ENCODE results near the gene ADGRA3.

Gene ADGRA3

GRCh38 chr4:22524895-22525294, 9.0 kb upstream of the ADGRA3 start:
- TF ChIP-seq CTCF (conservative IDR thresholded peaks at IDR 0.05; ENCODE audit: low read depth, low read length), result no peak
- DNase-seq (ENCODE audit: low read depth), result no peak
- no peak overlapping the region for H3K4me3 ChIP-seq (ENCODE audit: low read length)

GRCh38 chr4:22522706-22523501, 7.0 kb upstream of the ADGRA3 start:
- no peak for DNase-seq (ENCODE audit: low read depth)
- no peak overlapping the region for H3K4me3 ChIP-seq (ENCODE audit: low read length)
- TF ChIP-seq CTCF (conservative IDR thresholded peaks at IDR 0.05; ENCODE audit: low read depth, low read length), result no peak

GRCh38 chr4:22522206-22522605, 6.3 kb upstream of the ADGRA3 start:
- no peak for DNase-seq (ENCODE audit: low read depth)
- no peak for TF ChIP-seq CTCF (conservative IDR thresholded peaks at IDR 0.05; ENCODE audit: low read depth, low read length)

GRCh38 chr4:22521240-22521639, 5.4 kb upstream of the ADGRA3 start:
- no peak for DNase-seq (ENCODE audit: low read depth)
- no peak overlapping the region for H3K4me3 ChIP-seq (ENCODE audit: low read length)
- no peak for TF ChIP-seq CTCF (conservative IDR thresholded peaks at IDR 0.05; ENCODE audit: low read depth, low read length)

More at GRCh38 chr4:22522206-22522605, 6.3 kb upstream of the ADGRA3 start:
- no peak overlapping the region for H3K4me3 ChIP-seq (ENCODE audit: low read length)

- TF ChIP-seq CTCF (conservative IDR thresholded peaks at IDR 0.05; ENCODE audit: low read depth, low read length), result peak; percentile 6
- peak; percentile 73 for DNase-seq (ENCODE audit: low read depth)
- H3K4me3 ChIP-seq (ENCODE audit: low read length), result peak overlapping the region; percentile 64
These were observed 550 bp downstream of the ADGRA3 start for GRCh38 chr4:22515145-22515887.

GRCh38 chr4:22514481-22514880, 1.4 kb downstream of the ADGRA3 start:
- peak overlapping the region; percentile 64 for H3K4me3 ChIP-seq (ENCODE audit: low read length)
- TF ChIP-seq CTCF (conservative IDR thresholded peaks at IDR 0.05; ENCODE audit: low read depth, low read length), result no peak
- DNase-seq (ENCODE audit: low read depth), result no peak

Data from retinal pigment epithelial cell (primary cell).